ENCODE measurements around the gene NRG2. TPM values are rescaled to one million over a fixed set of nuclear protein-coding genes. Genes with fewer than 3 reads are reported as not detected.

Gene NRG2
- total and polyA plus RNA-seq, 2 of the 8 experiments (the other 6 are each of a cell fraction or from before 2014, with no cell fraction given), result 0.27 to 0.54 TPM

- TF ChIP-seq RAD21 (IDR thresholded peaks at IDR 0.05 in 1 of 2, conservative IDR thresholded peaks at IDR 0.05 in 1 of 2; ENCODE audit: low read depth in 2 of 2, low read length in 2 of 2) (no peak), ATF3 (IDR thresholded peaks at IDR 0.05; ENCODE audit: insufficient read depth, low read depth, low read length) (no peak), SP1 (IDR thresholded peaks at IDR 0.05; ENCODE audit: low read depth, low read length) (no peak), CHD7 (IDR thresholded peaks at IDR 0.05; ENCODE audit: insufficient replicate concordance, low read length) (no peak), SIRT6 (IDR thresholded peaks at IDR 0.05; ENCODE audit: low read length) (no peak), KDM1A (IDR thresholded peaks at IDR 0.05; ENCODE audit: borderline replicate concordance, low read length) (no peak), TEAD4 (IDR thresholded peaks at IDR 0.05; ENCODE audit: low read depth, low read length) (no peak)
Observed at GRCh38 chr5:139896718-139897117, 146.4 kb downstream of the NRG2 start (continued).

Measured in H1 (cell line).